HG02852 (cell line): ENCODE data around the gene PRKCD.

Source experiments
- ATAC-seq: cut with Tn5 transposase; IDR thresholded peaks from one replicate; pipeline ENCODE4 v1.9.1; 2021; ENCODE audit warnings: mild to moderate bottlenecking, moderate library complexity; ENCODE audit not compliant: unreplicated experiment

The PRKCD gene

GRCh38 chr3:53188720-53189119 is 27.7 kb downstream of the PRKCD start:
- no peak for ATAC-seq

- no peak for ATAC-seq
These were observed 28.3 kb downstream of the PRKCD start for GRCh38 chr3:53189276-53189675.

- peak; percentile 47 for ATAC-seq
These were observed 29.6 kb downstream of the PRKCD start for GRCh38 chr3:53190659-53191058.

- no peak for ATAC-seq
These were observed 30.9 kb downstream of the PRKCD start for GRCh38 chr3:53191836-53192480.

- peak; percentile 49 for ATAC-seq
These were observed 31.6 kb downstream of the PRKCD start for GRCh38 chr3:53192608-53193007.

GRCh38 chr3:53193466-53194209 is 32.6 kb downstream of the PRKCD start:
- ATAC-seq, result no peak

- no peak for ATAC-seq
These were observed 33.4 kb downstream of the PRKCD start for GRCh38 chr3:53194210-53195065.

- no peak for ATAC-seq
These were observed 34.0 kb downstream of the PRKCD start for GRCh38 chr3:53195066-53195450.

- ATAC-seq, result peak; percentile 33
These were observed 34.9 kb downstream of the PRKCD start for GRCh38 chr3:53195602-53196574.

- ATAC-seq, result peak; percentile 37
These were observed 35.8 kb downstream of the PRKCD start for GRCh38 chr3:53196575-53197407.

- no peak for ATAC-seq
These were observed 37.4 kb downstream of the PRKCD start for GRCh38 chr3:53198256-53198977.

- ATAC-seq, result no peak
These were observed 38.0 kb downstream of the PRKCD start for GRCh38 chr3:53198996-53199395.

GRCh38 chr3:53199834-53200233 is 38.8 kb downstream of the PRKCD start:
- no peak for ATAC-seq

GRCh38 chr3:53200501-53201498 is 39.8 kb downstream of the PRKCD start:
- no peak for ATAC-seq

- ATAC-seq, result no peak
These were observed 41.5 kb downstream of the PRKCD start for GRCh38 chr3:53202331-53203015.

GRCh38 chr3:53211706-53212702 is 51.0 kb downstream of the PRKCD start:
- no peak for ATAC-seq
